Subcutaneous adipose tissue (tissue), 4 donors: Measurements from ENCODE around the gene RAB17. TPM values are rescaled to one million over a fixed set of nuclear protein-coding genes. Genes with fewer than 3 reads are reported as not detected.

Source experiments
- CTCF ChIP-seq: fragments of 450-650 bp; IDR thresholded peaks from one replicate; pipeline ENCODE4 v1.5.1; 2016; ENCODE audit warnings: low read depth, mild to moderate bottlenecking, control low read depth, antibody characterized with exemption, moderate library complexity
- total RNA-seq, 4 donors: library from RNA; depleted of rRNA; stranded (reverse); fragments of >200 nt; gene quantifications; one replicate each; pipeline ENCODE4 v1.1.0, GENCODE V29; 2016

Gene RAB17
- total RNA-seq, 4 donors from 2014 or later, result 0.65 to 1.2 TPM; not detected in 2

GRCh38 chr2:237633061-237633561 is 42.6 kb upstream of the RAB17 start:
- TF ChIP-seq CTCF, result no peak

GRCh38 chr2:237631801-237632585 is 41.5 kb upstream of the RAB17 start:
- TF ChIP-seq CTCF, result no peak

- TF ChIP-seq CTCF, result no peak
Measured at GRCh38 chr2:237631007-237631785, 40.7 kb upstream of the RAB17 start.

GRCh38 chr2:237630216-237631000 is 39.9 kb upstream of the RAB17 start:
- TF ChIP-seq CTCF, result no peak

- no peak for TF ChIP-seq CTCF
Measured at GRCh38 chr2:237629739-237630138, 39.2 kb upstream of the RAB17 start.

- no peak for TF ChIP-seq CTCF
Measured at GRCh38 chr2:237629188-237629534, 38.6 kb upstream of the RAB17 start.
